SH-SY5Y (cell line): ENCODE data around the gene EIF4A3.

ENCODE experiments used
- GATA2 ChIP-seq: IDR thresholded peaks from 2 replicates; pipeline ENCODE4 v1.6.1; 2011; ENCODE audit warnings: mild to moderate bottlenecking, low read depth, low read length
- GATA3 ChIP-seq: IDR thresholded peaks from 2 replicates; pipeline ENCODE4 v1.6.1; 2011; ENCODE audit warnings: low read depth, mild to moderate bottlenecking, low read length, moderate library complexity

EIF4A3 gene

DNA sequence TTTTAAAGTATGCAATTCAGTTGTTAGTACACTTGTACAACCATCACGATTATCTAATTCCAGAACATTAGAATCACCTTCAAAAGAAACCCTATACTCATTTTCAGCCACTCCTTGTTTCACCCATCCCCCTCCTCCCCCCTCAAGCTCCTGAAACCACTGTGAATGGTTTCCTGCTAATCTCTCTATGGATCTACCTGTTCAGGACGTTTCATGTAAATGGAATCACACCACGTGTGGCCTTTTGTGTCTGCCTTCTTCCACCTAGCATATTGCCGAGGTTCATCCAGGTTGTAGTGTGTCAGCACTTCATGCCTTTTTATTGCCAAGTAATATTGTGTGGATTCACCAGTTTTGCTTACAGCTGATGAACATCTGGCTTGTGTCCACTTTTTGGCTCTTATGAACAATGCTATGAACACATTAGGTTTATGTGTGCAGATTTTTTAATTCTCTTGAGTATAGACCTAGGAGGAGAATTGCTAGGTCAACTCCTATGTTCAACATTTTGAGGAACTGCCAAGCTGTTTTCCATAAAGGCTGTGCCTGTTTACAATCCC, 17.8 kb downstream of the EIF4A3 start:
- TF ChIP-seq GATA3 (no peak), GATA2 (no peak)

DNA sequence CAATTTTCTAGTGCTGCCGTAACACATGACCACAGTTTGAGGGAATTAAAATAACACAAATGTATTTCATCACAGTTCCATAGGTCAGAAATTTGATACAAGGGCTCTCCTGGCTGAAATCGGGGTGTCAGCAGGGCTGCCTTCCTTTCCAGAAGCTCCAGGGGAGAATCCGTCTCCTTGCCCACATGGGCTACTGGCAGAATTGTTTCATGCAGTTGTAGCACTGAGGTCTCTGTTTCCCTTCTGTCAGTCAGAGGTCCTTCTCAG, 20.5 kb downstream of the EIF4A3 start:
- TF ChIP-seq GATA2 = no peak
- TF ChIP-seq GATA3 = no peak

DNA sequence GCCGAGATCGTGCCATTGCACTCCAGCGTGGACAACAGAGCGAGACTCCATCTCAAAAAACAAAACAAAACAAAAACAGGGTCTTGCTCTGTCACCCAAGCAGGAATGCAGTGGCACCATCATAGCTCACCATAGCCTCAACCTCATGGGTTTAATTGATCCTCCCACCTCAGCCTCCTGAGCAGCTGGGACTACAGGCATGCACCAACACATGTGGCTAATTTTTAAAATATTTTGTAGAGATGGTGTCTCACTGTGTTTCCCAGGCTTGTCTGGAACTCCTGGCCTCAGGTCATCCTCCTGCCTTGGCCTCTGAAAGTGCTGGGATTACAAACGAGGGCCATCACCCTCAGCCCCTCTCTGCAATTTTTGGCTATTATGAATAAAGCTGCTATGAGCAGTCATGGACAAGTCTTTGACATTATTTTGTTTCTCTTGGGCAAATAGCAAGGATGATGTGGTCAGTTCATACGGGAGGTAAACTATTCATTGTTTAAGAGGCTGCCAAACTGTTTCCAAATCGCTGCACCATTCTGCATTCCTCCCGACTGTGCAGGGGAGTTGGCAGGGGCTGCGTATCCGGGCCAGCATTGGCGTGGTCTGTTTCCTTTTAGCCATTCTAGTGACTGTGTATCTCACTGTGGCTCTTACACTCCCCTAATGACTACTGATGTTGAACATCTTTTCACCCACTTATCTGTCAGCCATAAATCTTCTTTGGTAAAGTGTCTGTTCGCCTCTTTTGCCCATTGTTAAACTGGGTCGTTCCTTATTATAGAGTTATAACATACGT, 21.1 kb downstream of the EIF4A3 start:
- TF ChIP-seq GATA3 = no peak
- TF ChIP-seq GATA2 = no peak

DNA sequence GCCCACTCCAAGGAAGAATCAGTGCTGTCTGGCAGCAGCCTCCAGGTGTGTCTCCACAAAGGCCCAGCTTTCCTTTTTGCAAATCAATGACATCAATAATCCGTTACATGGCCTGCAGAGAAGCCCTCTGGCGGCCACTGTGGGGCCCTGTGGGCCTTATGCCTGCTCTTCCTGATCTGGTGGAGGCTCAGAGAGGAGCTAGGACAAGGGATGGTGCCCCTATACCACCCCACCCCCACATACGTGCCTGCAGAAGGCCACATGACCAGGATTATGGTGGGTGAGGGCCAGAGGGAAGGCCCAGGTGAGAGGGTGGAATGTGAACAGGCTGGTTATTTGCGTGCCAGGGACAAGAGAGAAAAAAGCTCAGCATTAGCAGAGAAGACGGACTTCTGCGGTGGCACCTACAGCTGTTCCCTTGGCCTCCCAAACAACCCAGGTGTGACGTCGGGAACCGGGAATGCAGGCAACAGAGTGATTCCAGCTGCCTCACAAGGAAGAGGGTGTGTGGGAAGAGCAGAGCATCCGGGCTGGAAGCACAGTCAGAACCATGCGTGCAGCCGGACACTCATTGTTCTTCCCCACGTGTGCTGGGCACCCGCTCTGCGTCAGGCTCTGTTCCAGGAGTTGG, 22.5 kb downstream of the EIF4A3 start:
- TF ChIP-seq GATA2 = no peak
- TF ChIP-seq GATA3 = no peak

DNA sequence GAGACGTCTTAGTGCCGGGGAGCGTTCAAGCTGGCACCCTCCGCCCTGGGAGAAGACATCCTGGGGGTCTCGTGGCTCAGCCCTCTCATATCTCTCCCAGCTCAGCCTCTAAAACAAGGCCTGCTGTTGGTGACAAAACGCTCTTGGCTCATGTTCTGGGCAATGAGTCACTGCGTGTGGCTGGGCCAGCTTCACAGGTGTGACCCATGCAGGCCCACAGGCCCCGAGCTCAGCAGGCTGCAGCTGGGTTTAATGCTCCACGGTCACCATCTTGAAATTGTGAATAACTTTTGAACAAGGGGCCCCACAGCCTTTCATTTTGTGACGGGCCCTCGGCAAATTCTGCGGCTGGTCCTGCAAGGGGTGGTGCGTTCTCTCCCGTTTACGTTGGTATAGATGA, 23.1 kb downstream of the EIF4A3 start:
- TF ChIP-seq GATA3 (no peak), GATA2 (no peak)

DNA sequence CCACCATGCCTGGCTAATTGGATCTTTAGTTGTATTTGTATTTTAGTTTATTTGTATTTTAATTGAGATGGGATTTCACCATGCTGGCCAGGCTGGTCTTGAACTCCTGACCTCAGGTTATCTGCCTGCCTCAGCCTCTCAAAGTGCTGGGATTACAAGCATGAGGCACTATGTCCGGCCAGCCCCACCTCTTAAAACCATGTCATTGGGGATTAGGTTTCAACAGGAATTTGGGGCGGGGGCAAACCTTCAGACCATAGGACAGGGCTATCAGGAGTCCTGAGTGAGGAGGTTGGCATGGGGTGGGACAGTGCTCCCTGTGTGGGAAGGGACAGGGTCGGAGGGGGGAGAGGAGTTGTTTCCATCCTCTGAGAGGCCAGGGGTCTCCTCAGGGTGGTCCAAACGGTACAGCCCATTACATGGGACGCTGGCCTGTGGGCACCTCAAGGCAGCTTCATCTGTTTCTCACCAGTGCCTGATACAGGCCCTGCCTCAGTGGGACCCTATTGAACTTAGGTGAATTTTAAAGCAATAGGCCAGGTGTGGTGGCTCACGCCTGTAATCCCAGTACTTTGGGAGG, 23.9 kb downstream of the EIF4A3 start:
- TF ChIP-seq GATA3 = no peak
- TF ChIP-seq GATA2 = no peak

DNA sequence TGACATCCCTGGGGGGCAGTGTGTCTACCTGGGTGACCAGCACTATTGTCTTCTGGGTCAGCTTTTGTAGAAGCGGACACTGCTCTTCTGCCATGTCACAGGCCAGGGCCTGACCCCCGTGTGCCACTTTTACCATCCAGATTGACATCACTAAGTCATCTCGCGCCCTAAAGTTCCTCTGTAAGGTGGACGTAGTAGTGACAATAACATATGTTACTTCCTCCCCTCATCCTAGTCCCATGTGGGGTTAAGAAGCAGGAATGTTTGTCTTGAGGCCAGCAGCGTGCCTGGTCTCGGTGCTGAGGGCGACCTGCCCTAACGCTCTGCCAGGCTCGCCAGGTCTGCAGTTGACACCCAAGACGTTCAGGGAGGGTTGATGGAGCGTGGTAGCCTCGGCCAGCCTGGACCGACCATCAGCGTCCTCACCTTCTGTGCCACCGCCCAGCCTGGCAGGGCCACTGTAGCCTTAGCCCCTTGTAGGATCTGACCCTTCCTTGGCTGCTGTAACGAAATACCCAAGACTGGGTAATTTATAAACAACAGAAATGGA, 24.8 kb downstream of the EIF4A3 start:
- no peak for TF ChIP-seq GATA3
- TF ChIP-seq GATA2 = no peak

DNA sequence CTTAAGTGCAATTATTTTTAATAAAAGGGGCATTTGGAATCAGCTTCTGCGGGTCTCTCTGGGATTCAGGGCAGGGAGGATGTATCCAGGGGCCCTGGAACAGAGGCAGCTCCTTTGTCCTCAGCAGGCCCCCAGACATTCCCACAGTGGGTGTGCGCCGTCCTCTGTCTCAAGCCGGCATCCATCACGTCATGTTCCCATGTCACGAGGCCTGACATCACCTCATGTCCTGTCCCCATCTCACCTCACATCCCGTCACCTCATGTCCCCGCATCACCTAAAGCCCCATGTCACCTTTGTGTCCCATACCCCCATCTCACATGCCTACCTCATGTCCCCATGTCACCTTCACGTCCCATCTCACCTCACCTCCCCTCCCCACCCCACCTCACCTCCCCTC, 27.1 kb downstream of the EIF4A3 start:
- TF ChIP-seq GATA2 (no peak), GATA3 (no peak)

DNA sequence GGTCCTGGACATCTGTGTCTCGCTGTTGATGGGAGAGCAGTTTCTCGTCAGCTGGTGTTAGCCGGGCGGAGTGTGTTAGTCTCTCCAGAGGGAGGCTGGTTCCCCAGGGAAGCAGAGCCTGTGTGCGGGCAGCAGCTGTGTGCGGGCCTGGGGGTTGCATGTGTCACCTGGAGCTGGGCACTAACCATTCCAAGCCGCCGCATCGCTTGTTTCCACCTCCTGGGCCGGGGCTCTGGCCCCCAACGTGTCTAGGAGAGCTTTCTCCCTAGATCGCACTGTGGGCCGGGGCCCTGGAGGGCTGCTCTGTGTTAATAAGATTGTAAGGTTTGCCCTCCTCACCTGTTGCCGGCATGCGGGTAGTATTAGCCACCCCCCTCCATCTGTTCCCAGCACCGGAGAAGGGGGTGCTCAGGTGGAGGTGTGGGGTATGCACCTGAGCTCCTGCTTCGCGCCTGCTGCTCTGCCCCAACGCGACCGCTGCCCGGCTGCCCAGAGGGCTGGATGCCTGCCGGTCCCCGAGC, 27.6 kb downstream of the EIF4A3 start:
- TF ChIP-seq GATA3 (no peak), GATA2 (no peak)

DNA sequence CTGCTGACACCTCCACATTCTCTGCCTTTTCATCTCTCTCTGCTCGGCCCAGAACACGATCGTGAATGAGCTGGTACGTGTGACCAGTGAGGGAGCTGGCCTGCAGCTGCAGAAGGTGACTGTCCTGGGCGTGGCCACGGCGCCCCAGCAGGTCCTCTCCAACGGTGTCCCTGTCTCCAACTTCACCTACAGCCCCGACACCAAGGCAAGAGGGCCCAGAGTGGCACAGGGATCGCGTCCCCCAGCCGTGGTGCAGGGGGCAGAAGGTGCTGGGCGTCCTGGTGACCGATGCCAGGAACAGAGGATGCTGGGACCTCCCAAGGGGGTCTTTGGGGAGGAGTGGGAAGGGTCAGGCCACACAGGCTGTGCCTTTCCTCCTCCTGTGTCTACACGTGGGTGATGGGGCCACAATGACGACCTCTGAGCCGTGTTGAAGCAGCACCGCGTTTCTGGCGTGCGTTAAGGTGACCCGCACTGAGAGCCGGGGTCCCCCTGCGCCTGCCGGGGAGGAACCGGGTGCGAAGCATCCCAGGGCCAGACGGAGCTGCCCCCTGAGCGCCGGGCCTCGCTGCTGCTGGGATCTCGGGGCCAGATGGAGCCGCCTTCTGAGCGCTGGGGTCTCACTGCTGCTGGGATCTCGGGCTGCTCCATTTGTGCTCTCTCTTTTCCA, 28.2 kb downstream of the EIF4A3 start:
- TF ChIP-seq GATA3 (no peak), GATA2 (no peak)

DNA sequence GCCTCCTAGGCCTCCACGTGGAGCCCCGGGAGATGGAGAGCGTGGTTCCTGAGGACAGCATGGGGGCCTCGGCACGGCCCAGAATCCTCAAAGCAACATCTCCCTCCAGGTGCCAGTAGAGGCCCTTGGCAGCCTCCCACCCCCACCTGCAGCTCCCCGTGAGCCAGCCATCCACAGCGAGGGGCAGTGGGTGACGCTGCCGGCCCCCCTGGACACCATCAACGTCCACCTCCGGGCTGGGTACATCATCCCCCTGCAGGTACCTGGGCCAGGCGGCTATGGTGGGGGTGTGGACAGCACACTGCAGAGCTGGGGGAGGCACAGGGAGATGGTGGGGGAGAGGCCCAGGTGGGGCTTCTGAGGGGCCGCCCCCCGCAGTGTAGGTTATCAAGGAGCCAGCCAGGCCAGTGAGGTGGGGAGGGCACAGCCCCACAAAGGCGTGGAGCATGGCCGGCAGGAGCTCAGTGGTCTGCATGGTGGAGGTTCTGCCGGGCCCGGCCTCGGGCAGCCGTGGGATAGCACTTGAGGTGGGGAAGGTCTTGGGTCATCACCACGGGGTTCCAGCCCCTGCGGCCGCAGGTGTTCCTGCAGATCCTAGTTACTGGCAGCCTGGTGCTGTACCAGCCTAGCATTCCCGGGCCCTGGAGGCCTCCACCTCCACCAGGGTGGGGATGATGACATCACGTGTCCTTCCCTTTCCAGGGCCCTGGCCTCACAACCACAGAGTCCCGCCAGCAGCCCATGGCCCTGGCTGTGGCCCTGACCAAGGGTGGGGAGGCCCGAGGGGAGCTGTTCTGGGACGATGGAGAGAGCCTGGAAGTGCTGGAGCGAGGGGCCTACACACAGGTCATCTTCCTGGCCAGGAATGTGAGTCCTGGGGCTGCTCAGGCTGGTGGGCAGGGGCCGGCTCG, 29.2 kb downstream of the EIF4A3 start:
- no peak for TF ChIP-seq GATA3
- TF ChIP-seq GATA2 = no peak

DNA sequence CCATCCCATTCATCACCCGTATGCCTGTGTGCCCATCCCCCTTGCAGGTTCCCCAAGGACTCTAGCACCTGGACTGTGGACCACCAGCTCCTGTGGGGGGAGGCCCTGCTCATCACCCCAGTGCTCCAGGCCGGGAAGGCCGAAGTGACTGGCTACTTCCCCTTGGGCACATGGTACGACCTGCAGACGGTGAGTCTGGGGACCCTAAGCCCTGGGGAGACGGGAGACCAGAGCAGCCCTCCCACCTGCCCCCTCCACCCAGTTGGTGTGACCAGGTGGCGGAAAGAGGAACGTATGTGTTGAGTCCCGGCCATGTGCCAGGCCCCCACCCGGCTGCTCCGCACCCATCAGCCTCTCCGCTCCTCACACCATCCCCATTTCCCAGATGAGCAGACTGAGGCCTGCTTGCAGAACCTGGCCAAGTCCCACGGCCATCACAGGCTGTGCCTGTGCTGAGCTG, 30.0 kb downstream of the EIF4A3 start:
- no peak for TF ChIP-seq GATA3
- TF ChIP-seq GATA2 = no peak
